A172 (cell line): ENCODE data around the gene SORBS1. TPM values are rescaled to one million over a fixed set of nuclear protein-coding genes. Genes with fewer than 3 reads are reported as not detected.
"Not testable (repeated sequence)": the region's sequence is repeated elsewhere in the genome, so short reads cannot be mapped to it uniquely, and the experiment has no call there.

Experiments used
- DNase-seq: peaks from one replicate; pipeline ENCODE4 v3.0.0-alpha.2; 2015; ENCODE audit warnings: low spot score
- total RNA-seq: library from RNA; depleted of rRNA; stranded (reverse); fragments of >200 nt; shearing (Covaris generic); gene quantifications from 2 replicates; pipeline ENCODE4 v1.2.3, GENCODE V29; 2014

The SORBS1 gene
- total RNA-seq, 1 experiment from 2014 or later, result 2.5 TPM

DNA sequence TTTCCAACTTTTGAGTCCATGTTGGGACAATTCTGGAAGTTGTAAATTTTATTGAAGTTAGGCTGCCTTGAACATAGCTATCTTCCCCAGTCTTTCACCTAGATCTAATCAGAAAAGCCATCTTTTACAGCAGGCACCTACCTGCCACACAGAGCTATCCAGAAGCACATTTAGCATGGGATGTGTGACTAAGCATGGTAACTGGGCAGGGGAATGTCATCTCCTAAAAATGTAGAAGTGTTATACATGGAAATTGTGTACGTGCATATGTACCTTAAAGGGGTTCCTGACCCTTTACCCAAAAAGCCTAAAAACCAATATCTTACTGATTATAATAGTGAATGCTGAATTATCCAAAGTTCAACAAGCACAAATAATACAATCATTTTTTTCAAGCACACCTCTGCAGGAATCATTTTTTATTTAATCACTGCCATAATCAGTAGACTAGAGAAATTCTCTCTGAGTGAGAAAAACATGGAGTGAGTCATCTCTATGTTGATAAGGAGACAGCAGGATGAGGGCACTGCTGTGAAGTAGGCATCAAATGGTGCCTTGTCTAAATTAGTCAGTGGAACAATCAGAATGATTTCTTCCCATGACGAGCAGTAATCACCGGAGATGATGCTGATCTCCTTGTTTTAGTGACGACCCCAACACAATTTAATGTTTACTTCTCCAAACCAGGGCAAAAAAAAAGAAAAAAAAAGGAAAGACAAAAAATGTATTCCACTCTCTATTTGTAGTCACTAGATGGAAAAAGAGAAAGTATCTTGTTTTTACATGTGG lies 75.9 kb downstream of the SORBS1 start:
- peak; percentile 75 for DNase-seq

GRCh38 chr10:95482501-95483233 lies 78.5 kb downstream of the SORBS1 start:
- no peak for DNase-seq

- DNase-seq, result no peak
Observed at GRCh38 chr10:95480901-95481491, 80.2 kb downstream of the SORBS1 start.

DNA sequence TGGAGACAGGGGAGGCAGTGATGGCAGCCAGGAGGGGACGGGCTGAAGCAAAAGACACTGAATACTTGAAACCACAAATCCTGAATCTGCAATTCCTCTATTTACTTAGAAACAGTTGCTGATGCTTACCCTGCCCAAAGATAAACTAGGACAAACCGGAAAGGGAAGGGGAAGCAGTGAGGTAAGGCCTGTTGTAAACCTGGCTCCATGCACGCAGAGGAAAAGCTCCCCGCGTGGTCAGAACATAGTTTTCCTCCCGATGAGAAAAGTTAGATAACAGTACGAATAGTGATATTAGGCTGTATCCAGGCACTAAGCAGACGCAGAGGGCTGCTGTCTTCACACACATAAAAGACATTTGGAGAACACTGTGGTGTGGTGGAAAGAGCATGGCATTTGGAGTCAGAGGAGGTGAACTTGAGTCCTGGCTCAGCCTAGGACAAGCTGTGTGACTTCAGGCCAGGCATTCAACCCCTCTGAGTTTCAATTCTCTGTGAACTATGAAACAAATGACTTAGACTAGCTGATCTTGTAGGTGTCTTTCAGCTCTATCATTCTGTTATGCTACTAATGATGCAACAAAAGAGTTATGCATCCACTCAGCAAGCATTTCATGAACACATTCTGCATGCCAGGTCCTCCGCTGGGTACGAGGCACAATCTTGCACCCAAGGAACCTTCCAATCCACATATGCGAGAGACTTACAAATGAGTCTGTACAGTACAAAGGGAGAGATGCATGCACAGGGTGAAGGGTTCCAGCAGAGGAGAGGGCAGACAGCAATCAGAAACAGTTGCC lies 80.9 kb downstream of the SORBS1 start:
- no peak for DNase-seq

GRCh38 chr10:95478935-95479334 lies 82.2 kb downstream of the SORBS1 start:
- DNase-seq, result no peak

- DNase-seq, result no peak
Observed at GRCh38 chr10:95478185-95478584, 83.0 kb downstream of the SORBS1 start.

DNA sequence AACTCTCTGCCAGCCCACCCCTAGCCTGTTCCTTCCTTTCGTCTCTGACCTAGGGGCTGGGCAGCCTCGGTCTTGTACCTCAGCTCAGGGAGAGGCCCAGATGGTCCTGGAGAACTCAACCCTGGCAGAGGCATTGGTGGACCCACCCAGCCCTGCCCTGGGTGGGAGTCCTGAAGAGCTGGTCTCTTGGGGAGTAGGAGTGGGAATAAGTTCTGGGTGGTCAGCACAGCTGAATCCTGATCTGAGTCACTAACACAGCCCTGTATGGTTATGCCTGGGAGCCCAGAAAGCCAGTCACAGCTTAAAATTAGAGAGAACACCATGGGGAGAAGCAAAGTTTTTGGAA lies 84.0 kb downstream of the SORBS1 start:
- DNase-seq, result no peak

DNA sequence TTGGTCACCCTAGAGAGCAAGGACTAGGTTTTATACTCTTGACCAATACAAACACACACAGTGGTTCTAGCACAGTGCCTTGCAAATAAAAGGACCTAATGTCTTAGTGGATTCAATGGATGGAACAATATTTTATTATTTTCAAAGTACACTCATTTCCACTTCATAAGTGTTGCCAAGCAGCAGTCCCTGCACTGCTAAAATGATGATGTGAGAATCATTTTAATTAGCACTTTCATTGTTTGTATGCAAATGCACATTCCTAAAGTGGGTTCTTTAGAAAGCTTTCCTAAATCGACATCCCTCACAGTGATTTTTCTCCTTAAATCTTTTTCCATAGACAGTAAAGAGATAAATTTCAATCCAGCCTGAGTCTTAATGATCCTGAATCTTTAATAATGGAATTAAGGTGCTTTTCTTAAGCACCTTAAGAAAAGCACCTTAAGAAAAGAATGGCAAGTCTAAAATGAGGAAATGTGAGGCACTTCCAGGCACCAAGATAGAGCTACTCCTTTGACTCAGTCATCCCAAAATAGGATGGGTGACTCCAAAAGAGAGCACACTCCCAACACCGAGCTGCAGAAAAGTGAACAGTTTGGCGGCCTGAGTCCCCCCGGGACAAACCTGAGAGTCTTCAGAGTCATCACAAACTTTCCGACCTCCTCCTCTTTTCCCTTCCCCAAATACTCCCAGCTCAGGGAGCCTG lies 84.5 kb downstream of the SORBS1 start:
- DNase-seq, result no peak

DNA sequence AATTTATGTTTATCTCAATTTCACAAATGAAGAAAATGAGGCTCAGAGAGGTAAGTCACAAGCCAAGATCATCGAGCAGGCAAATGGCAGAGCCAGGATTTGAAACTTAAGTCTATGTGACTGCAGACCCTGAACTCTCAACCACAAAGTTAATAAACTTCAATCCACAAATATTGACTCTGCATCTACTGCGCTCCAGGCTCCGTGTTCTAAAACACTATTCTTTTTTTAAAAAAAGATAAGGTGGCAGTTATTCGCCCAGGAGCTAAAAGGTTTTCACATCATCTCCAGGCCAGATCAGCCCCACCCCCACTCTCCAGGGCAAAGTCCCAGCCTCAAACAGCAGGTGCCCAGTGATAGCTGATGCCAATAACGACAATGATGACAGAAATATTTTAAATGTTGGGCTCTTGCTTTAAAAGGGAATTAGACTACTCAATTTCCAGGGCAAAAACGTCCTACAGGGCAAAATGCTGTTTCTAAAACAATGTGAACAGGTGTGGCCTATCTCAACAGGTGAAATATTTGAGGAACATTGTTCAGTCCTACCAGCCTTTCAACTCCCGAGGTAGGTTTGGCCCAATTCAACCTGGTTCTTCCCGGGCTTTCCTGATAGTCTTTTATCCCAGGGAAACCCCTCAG lies 85.2 kb downstream of the SORBS1 start:
- no peak for DNase-seq

GRCh38 chr10:95475003-95475383 lies 86.2 kb downstream of the SORBS1 start:
- no peak for DNase-seq

DNA sequence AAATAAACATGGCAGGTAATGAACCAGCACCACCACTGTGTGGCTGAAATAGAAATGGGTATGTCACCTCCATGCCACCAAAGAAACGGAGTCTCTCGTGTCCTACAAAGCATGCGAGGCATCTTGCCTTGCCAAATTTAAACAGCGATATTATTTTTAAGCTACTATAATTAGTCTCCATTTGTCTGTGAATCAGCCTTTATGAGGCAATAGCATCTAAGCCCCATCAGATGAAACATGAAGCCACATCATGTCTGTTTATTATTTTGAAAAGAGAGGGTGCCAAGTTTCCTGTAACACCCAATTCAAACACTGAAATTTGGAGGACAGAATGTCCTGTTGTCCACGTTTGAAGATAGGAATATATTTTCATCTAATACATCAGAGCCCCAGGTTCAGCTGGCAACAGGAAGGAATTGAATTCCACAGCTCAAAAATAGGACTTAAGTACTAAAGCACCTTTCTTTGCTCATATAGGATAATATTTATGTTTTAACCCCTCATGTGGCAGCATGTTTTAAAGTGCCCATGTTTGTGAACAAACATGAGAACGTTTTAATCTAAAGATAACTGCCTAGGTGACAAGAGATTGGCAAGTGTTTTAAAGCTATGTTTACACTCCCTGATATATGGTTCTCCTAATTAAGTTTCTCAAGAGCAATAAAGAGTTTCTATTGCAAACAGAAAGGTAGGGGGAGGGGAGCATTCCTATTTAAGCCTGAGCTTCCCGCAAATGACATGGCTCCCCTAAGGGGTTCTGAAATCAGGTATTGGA lies 86.8 kb downstream of the SORBS1 start:
- no peak for DNase-seq

- DNase-seq, result no peak
Observed at GRCh38 chr10:95472304-95473088, 88.7 kb downstream of the SORBS1 start.

DNA sequence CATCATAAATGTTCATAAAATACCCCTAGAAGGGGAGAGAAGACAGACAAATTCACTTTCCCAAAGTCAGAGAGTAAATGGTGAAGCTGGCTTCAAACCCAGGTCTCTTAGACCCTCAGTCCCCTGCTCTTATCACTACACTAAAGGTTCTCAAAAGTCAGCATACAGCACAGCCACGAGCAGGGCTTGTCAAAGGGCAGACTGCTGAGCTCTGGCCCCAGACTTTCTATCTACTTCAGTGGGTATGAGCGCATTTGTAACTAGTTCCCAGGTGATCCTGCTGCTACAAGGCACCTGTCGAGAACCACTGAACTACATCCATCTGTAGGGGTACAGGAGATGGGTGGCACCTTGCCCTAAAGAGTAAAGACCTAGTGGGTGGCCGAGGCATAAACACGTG lies 91.5 kb downstream of the SORBS1 start:
- DNase-seq, result no peak

GRCh38 chr10:95469251-95469650 lies 91.9 kb downstream of the SORBS1 start:
- no peak for DNase-seq

GRCh38 chr10:95467642-95468041 lies 93.5 kb downstream of the SORBS1 start:
- not testable (repeated sequence) for DNase-seq

DNA sequence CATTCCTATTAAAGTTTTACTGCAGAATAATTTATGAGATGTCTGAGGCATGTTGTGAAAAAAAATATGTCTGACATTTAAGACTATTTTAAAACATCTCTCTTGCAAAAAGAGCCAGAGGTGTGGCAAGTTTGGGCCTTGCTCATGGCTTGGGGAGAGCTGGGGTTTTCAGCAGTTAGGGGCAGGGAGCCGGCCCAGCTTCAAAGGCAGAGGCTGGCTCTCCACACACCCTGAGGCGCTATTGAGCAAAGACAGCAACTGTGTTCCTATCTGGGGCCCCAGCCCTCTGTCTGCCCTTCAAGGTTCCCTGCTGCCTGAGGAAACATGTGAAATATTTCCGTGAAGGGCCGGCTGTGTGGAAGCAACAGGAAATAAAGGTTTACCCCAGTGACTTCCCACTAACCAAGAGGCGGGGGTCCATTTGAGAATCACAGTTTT lies 94.0 kb downstream of the SORBS1 start:
- no peak for DNase-seq

DNA sequence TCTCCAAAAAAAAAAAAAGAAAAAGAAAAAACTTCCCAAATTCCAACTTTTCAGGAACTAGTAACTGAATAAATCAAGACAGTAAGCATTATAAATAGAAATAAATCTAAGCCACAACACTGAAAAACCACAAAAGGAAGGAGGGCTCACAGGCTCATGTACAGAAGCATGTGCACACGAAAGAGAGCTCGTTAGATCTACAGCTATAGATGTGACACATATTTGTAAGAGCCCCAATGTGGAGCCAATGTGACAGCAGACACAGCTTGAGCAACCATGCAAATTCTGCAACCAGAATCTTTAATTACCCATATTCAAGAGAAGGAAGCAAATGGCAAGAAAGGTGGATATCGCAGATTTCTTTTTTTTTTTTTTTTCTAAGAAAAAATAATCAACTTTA lies 94.7 kb downstream of the SORBS1 start:
- DNase-seq, result no peak

GRCh38 chr10:95464280-95464679 lies 96.9 kb downstream of the SORBS1 start:
- no peak for DNase-seq
